A549 (cell line): ENCODE results near the gene LRRC1.

Experiments used
- CTCF ChIP-seq: fragments of >200 bp; sonication (Bioruptor Twin); formaldehyde crosslinking; IDR thresholded peaks from 3 replicates; pipeline ENCODE4 v1.5.1; 2016
- EP300 ChIP-seq, 2 experiments: fragments of >200 bp; sonication (Bioruptor Twin); formaldehyde crosslinking; IDR thresholded peaks; 2 replicates in 1 of 2; 3 replicates in 1 of 2; pipeline ENCODE4 v1.6.1; 2016 to 2017
- POLR2A ChIP-seq: IDR thresholded peaks from 2 replicates; pipeline ENCODE4 v1.6.1; 2012; ENCODE audit warnings: mild to moderate bottlenecking, low read length
- RARB ChIP-seq: fragments of 250-450 bp; sonication (Bioruptor Pico); IDR thresholded peaks from 2 replicates; pipeline ENCODE4 v1.8.0; 2021; ENCODE audit warnings: mild to moderate bottlenecking, moderate library complexity

- no peak for TF ChIP-seq RARB
- TF ChIP-seq CTCF, result no peak
- no peak for TF ChIP-seq EP300 (IDR thresholded peaks at IDR 0.05)
- TF ChIP-seq POLR2A, result no peak
Observed at GRCh38 chr6:53771785-53772624, 22.8 kb upstream of the LRRC1 start.
